Esophagus (tissue), 2 donors: ENCODE measurements around the gene GLI3. TPM values are rescaled to one million over a fixed set of nuclear protein-coding genes. Genes with fewer than 3 reads are reported as not detected.

ENCODE experiments used
- H3K27ac ChIP-seq, 2 donors: one replicate each; pipeline ENCODE4 v1.5.1; 2013; ENCODE audit warnings: low read depth in 2 of 2, mild to moderate bottlenecking in 2 of 2, inconsistent platforms in 1 of 2, low read length in 1 of 2, moderate library complexity in 1 of 2
- H3K27me3 ChIP-seq, 2 donors: one replicate each; pipeline ENCODE4 v1.6.1; 2013; ENCODE audit warnings: low read length in 2 of 2, control low read depth in 1 of 2, mild to moderate bottlenecking in 1 of 2; ENCODE audit not compliant: insufficient read depth in 2 of 2, control insufficient read depth in 1 of 2
- H3K36me3 ChIP-seq, 2 donors: one replicate each; pipeline ENCODE4 v1.6.1; 2013; ENCODE audit warnings: low read length in 1 of 2; ENCODE audit not compliant: control insufficient read depth in 2 of 2, insufficient read depth in 2 of 2
- H3K4me1 ChIP-seq, 2 donors: one replicate each; pipeline ENCODE4 v1.6.1; 2013; ENCODE audit warnings: low read length in 1 of 2; ENCODE audit not compliant: control insufficient read depth in 2 of 2, insufficient read depth in 2 of 2
- H3K4me3 ChIP-seq, 2 donors: one replicate each; pipeline ENCODE4 v1.5.1; 2013; ENCODE audit warnings: low read length in 2 of 2, mild to moderate bottlenecking in 2 of 2, low read depth in 1 of 2, moderate library complexity in 1 of 2
- H3K9me3 ChIP-seq, 2 donors: one replicate each; pipeline ENCODE4 v1.6.1; 2013; ENCODE audit warnings: mild to moderate bottlenecking in 2 of 2, low read depth in 1 of 2, low read length in 1 of 2, moderate library complexity in 1 of 2; ENCODE audit not compliant: control insufficient read depth in 2 of 2, insufficient read depth in 1 of 2
- WGBS, 2 donors: extraction: QIAGEN DNeasy Blood & Tissue Kit; methylation state at CpG; one replicate each; pipeline ENCODE4 v1.1.7; 2013; 5-methylcytosine and 5-hydroxymethylcytosine counted together
- polyA plus RNA-seq, 2 donors: library from polyadenylated mRNA; stranded (reverse); fragments of 200-250 nt; gene quantifications; one replicate each; pipeline ENCODE4 v1.2.3, GENCODE V29; 2013
- donor health status: healthy with polysubstance abuse.
- donor health status: Bipolar disorder and iron deficiency.

The GLI3 gene
- polyA plus RNA-seq, 2 donors: 1.0 to 1.8 TPM

- H3K4me1 ChIP-seq: no peaks in the 10 kb centered on the region
- no peaks in the 10 kb centered on the region for H3K36me3 ChIP-seq
- H3K27ac ChIP-seq: no peak overlapping the region
- 66 to 69% methylated on average over 3 of the region's 3 CpGs for WGBS, 2 donors
- H3K9me3 ChIP-seq: no peaks in the 10 kb centered on the region
- no peaks in the 10 kb centered on the region for H3K27me3 ChIP-seq
- no peak overlapping the region for H3K4me3 ChIP-seq
These were observed 315.5 kb downstream of the GLI3 start for GRCh38 chr7:41921453-41921981.

GRCh38 chr7:41918597-41918996 is 318.4 kb downstream of the GLI3 start:
- H3K9me3 ChIP-seq: no peaks in the 10 kb centered on the region
- no peak overlapping the region for H3K27ac ChIP-seq
- H3K4me3 ChIP-seq: no peak overlapping the region
- H3K36me3 ChIP-seq: no peaks in the 10 kb centered on the region
- H3K4me1 ChIP-seq: no peaks in the 10 kb centered on the region
- 77 to 87% methylated on average over 5 of the region's 5 CpGs for WGBS, 2 donors
- H3K27me3 ChIP-seq: no peaks in the 10 kb centered on the region

- Histone ChIP-seq H3K27me3 (no peaks in the 10 kb centered on the region), H3K36me3 (no peaks in the 10 kb centered on the region), H3K4me1 (no peaks in the 10 kb centered on the region), H3K27ac (peak overlapping the region; percentile 7 to 27), H3K9me3 (no peaks in the 10 kb centered on the region), H3K4me3 (no peak overlapping the region)
- 55 to 60% methylated on average over 5 of the region's 5 CpGs for whole genome bisulfite sequencing, 2 donors
These were observed 320.5 kb downstream of the GLI3 start for GRCh38 chr7:41916450-41916927.

GRCh38 chr7:41915871-41916270 is 321.1 kb downstream of the GLI3 start:
- 65 to 73% methylated on average over 1 of the region's 1 CpG for WGBS, 2 donors
- H3K27ac ChIP-seq: no peak overlapping the region

GRCh38 chr7:41912851-41913567 is 324.0 kb downstream of the GLI3 start:
- 70 to 72% methylated on average over 6 of the region's 6 CpGs for WGBS, 2 donors
- Histone ChIP-seq H3K4me1 (no peaks in the 10 kb centered on the region), H3K9me3 (no peaks in the 10 kb centered on the region), H3K27me3 (no peaks in the 10 kb centered on the region), H3K27ac (no peak overlapping the region), H3K36me3 (no peaks in the 10 kb centered on the region), H3K4me3 (no peak overlapping the region)

More at GRCh38 chr7:41915871-41916270, 321.1 kb downstream of the GLI3 start:
- H3K36me3 ChIP-seq: no peaks in the 10 kb centered on the region
- no peaks in the 10 kb centered on the region for H3K9me3 ChIP-seq
- no peaks in the 10 kb centered on the region for H3K27me3 ChIP-seq
- H3K4me3 ChIP-seq: no peak overlapping the region
- no peaks in the 10 kb centered on the region for H3K4me1 ChIP-seq

GRCh38 chr7:41912426-41912825 is 324.6 kb downstream of the GLI3 start:
- H3K4me1 ChIP-seq: no peaks in the 10 kb centered on the region
- no peak overlapping the region for H3K4me3 ChIP-seq
- no peaks in the 10 kb centered on the region for H3K36me3 ChIP-seq
- H3K9me3 ChIP-seq: no peaks in the 10 kb centered on the region
- 55 to 64% methylated on average over 2 of the region's 2 CpGs for WGBS, 2 donors
- H3K27ac ChIP-seq: no peak overlapping the region
- H3K27me3 ChIP-seq: no peaks in the 10 kb centered on the region

- H3K36me3 ChIP-seq: no peaks in the 10 kb centered on the region
- H3K9me3 ChIP-seq: no peaks in the 10 kb centered on the region
- no peak overlapping the region for H3K27ac ChIP-seq
- 77 to 86% methylated on average over 2 of the region's 2 CpGs for WGBS, 2 donors
- no peak overlapping the region for H3K4me3 ChIP-seq
- H3K4me1 ChIP-seq: no peaks in the 10 kb centered on the region
- no peaks in the 10 kb centered on the region for H3K27me3 ChIP-seq
These were observed 325.2 kb downstream of the GLI3 start for GRCh38 chr7:41911792-41912191.
